Measurements from ENCODE around the gene COX6A1.

Gene COX6A1

DNA sequence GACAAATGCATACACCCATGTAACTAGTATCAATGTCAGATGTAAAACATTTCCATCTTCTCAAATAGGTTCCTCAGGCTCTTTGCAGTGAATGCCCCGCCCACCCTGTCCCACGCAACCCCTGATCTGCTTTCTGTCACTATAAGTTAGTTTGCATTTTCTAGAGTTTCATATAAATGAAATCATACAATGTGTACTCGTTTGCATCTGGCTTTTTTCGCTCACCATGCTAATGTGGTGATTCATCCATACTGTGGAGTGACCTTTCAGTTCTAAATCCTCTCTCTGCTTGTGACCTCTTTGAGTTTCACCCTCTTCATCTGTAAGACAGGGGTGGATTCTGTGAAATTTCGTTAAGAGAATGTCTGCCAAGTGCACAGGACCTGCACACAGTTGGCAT is 38.4 kb upstream of the COX6A1 start:
- peaks cover 20% of the 10 kb centered on the region for H3K27me3 Mint-ChIP-seq (ENCODE audit: low read depth, poor library complexity)
- H3K4me1 Mint-ChIP-seq = peaks cover 31% of the 10 kb centered on the region
- H3K36me3 Mint-ChIP-seq (ENCODE audit: low read depth) = no peaks in the 10 kb centered on the region
- no peak overlapping the region for H3K27ac Mint-ChIP-seq
- peaks cover 4% of the 10 kb centered on the region for H3K9me3 Mint-ChIP-seq
- no peak for DNase-seq
- H3K4me3 Mint-ChIP-seq = no peak overlapping the region
- TF ChIP-seq, protein P1, sequence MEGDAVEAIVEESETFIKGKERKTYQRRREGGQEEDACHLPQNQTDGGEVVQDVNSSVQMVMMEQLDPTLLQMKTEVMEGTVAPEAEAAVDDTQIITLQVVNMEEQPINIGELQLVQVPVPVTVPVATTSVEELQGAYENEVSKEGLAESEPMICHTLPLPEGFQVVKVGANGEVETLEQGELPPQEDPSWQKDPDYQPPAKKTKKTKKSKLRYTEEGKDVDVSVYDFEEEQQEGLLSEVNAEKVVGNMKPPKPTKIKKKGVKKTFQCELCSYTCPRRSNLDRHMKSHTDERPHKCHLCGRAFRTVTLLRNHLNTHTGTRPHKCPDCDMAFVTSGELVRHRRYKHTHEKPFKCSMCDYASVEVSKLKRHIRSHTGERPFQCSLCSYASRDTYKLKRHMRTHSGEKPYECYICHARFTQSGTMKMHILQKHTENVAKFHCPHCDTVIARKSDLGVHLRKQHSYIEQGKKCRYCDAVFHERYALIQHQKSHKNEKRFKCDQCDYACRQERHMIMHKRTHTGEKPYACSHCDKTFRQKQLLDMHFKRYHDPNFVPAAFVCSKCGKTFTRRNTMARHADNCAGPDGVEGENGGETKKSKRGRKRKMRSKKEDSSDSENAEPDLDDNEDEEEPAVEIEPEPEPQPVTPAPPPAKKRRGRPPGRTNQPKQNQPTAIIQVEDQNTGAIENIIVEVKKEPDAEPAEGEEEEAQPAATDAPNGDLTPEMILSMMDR (IDR thresholded peaks at IDR 0.05) = no peak

DNA sequence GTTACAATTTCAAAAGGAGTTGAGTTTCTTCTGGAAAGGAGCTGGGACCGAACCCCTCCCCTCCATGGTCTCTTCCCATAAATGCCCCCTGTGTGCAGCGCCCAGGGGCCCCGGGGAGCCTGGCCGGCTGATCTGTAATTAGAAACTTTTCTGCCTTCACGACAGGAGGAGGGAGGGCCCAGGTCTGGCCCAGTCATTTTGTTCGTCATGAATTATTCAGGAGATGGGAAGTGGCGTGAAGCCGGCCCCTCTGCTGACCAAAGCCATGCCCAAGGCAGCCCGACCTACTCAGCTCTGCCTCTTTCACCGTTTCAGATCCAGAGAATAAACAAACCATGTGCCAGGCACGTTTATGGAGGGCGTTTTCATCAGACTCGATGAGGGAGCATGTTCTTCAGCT is 35.7 kb upstream of the COX6A1 start:
- peak; percentile 62 for DNase-seq
- H3K27ac Mint-ChIP-seq = peak overlapping the region; percentile 92

DNA sequence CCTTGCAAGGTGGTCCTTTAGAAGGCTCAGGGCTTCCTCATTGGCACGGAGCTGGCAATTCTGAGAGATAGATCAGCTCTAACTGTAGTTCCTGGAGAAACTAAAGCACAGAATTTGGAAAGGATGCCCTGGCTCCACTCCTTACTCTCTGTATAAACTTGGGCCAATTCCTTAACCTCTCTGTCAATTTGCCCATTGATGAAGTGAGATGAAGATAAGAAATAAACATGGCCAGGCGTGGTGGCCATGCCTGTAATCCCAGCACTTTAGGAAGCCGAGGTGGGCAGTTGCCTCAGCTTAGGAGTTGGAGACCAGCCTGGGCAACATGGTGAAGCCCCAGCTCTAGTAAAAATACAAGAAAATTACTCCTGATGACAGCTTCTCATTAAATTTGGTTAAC is 34.0 kb upstream of the COX6A1 start:
- H3K27ac Mint-ChIP-seq = no peak overlapping the region
- H3K36me3 Mint-ChIP-seq (ENCODE audit: low read depth) = no peaks in the 10 kb centered on the region

More for the DNA sequence above, 35.7 kb upstream of the COX6A1 start:
- no peaks in the 10 kb centered on the region for H3K36me3 Mint-ChIP-seq (ENCODE audit: low read depth)
- H3K9me3 Mint-ChIP-seq = peaks cover 4% of the 10 kb centered on the region
- TF ChIP-seq, protein P1 (IDR thresholded peaks at IDR 0.05) = no peak
- peaks cover 33% of the 10 kb centered on the region for H3K4me1 Mint-ChIP-seq
- H3K27me3 Mint-ChIP-seq (ENCODE audit: low read depth, poor library complexity) = no peaks in the 10 kb centered on the region
- peak overlapping the region; percentile 59 for H3K4me3 Mint-ChIP-seq

DNA sequence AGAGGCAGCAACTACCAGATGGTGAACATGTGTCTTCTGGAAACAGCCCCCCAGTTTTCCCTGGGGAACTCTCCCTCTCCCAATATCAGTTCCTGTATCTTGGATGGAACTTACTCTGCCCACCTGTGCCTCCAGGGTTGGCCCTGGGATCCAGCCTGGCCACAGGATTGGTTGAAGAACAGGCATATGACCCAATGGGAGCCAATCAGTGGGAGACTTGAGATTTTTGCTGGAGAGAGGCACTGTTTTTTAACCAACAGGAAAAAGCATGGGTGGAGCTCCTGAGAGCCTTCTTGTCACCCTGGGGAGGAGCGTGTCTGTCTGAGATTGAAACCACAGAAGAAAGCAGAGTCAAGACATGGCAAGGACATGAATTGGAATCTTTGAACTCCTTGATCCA is 33.6 kb upstream of the COX6A1 start:
- Mint-ChIP-seq H3K4me1 (peaks cover 26% of the 10 kb centered on the region), H3K36me3 (ENCODE audit: low read depth) (no peaks in the 10 kb centered on the region), H3K9me3 (peaks cover 4% of the 10 kb centered on the region), H3K4me3 (no peak overlapping the region), H3K27me3 (ENCODE audit: low read depth, poor library complexity) (no peaks in the 10 kb centered on the region), H3K27ac (no peak overlapping the region)
- TF ChIP-seq, protein P1 (IDR thresholded peaks at IDR 0.05) = no peak
- DNase-seq = no peak

More for the DNA sequence above, 34.0 kb upstream of the COX6A1 start:
- H3K9me3 Mint-ChIP-seq = peaks cover 4% of the 10 kb centered on the region
- no peak for DNase-seq
- H3K4me3 Mint-ChIP-seq = no peak overlapping the region
- no peaks in the 10 kb centered on the region for H3K27me3 Mint-ChIP-seq (ENCODE audit: low read depth, poor library complexity)
- TF ChIP-seq, protein P1 (IDR thresholded peaks at IDR 0.05) = no peak
- H3K4me1 Mint-ChIP-seq = peaks cover 26% of the 10 kb centered on the region

DNA sequence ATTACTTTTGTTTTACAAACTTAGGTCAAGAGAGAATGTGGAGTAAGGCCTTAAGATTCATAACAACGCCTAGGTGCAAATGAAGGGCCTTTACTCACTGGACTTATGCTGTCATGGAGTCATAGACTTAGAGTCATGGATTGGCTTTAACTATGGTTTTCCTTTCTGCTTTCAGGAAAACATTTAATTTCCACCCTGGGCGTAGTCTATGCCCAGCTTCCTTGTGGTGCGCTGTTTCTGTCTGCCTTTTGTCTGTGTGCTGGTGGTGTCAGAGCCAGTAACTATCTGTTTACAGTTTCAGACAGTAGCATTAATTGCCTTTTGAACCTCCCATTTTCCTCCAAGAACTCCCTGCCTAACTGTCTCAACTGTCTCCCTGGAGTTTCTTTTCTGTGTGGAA is 31.8 kb upstream of the COX6A1 start:
- Mint-ChIP-seq H3K4me1 (peaks cover 21% of the 10 kb centered on the region), H3K27ac (peak overlapping the region; percentile 57), H3K27me3 (ENCODE audit: low read depth, poor library complexity) (peaks cover 3% of the 10 kb centered on the region), H3K36me3 (ENCODE audit: low read depth) (no peaks in the 10 kb centered on the region), H3K9me3 (no peaks in the 10 kb centered on the region), H3K4me3 (no peak overlapping the region)
- TF ChIP-seq, protein P1 (IDR thresholded peaks at IDR 0.05) = no peak
- no peak for DNase-seq

DNA sequence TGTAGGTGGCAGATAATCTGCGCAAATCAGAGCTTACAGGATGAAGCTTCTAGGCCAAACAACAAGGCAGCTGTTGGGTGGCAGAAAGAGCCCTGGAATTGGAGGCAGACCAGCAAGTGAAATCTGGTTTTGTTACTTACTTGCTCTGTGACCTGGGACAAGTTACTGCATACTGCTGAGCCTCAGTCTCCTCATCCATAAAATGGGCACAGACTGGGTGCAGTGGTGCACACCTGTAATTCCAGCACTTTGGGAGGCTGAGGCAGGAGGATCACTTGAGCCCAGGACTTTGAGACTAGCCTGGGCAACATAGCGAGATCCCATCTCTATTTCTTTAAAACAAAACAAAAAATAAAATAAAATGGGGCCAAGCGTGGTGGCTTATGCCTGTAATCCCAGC is 31.4 kb upstream of the COX6A1 start:
- Mint-ChIP-seq H3K27me3 (ENCODE audit: low read depth, poor library complexity) (peaks cover 3% of the 10 kb centered on the region), H3K4me1 (peaks cover 19% of the 10 kb centered on the region), H3K36me3 (ENCODE audit: low read depth) (no peaks in the 10 kb centered on the region), H3K4me3 (no peak overlapping the region), H3K27ac (peak overlapping the region; percentile 57), H3K9me3 (no peaks in the 10 kb centered on the region)
- DNase-seq = no peak
- TF ChIP-seq, protein P1 (IDR thresholded peaks at IDR 0.05) = no peak

Measured in nephron progenitor cell (in vitro differentiated cells).